ENCODE results near the gene SIRT2.

SIRT2 gene

DNA sequence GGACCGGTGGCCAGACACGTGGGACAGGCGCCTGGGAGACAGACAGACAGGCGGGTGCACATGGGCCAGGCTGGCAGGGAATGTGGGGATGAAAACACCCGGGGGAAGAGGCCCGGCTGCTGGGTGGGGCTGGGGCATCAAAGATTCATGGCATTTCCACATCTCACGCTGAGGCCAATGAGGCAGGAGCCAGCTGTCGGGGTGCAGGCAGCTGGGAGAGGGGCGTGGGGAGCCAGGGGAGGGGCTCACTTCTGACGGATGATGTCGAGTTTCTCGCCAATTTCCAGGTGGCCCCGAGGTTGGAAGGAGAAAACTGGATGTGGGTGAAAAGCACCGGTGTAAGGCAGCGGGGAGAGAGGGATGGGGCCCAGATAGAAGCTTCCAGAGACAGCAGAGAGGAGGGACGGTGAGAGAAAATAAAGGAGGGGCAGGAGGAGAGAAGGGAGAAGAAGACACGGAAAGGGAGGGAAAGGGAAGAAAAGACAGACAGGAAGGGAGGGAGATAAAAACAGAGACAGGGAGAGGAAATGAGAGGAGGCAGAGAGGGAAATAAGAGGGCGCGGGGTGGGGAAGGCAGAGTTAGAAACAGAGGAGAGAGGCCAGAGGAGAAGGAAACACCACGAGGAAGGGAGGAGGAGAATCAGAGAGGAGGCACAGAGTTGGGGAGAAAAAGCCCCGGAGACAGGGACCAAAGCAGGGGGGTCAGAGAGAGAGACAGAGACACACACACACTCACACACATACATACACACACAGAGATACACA is 20.6 kb upstream of the SIRT2 start:
- DNase-seq: no peak

- DNase-seq: no peak
Observed at GRCh38 chr19:38918526-38918925, 19.1 kb upstream of the SIRT2 start.

- no peak for DNase-seq
Observed at GRCh38 chr19:38917921-38918491, 18.6 kb upstream of the SIRT2 start.

GRCh38 chr19:38917516-38917915 is 18.1 kb upstream of the SIRT2 start:
- DNase-seq: no peak

DNA sequence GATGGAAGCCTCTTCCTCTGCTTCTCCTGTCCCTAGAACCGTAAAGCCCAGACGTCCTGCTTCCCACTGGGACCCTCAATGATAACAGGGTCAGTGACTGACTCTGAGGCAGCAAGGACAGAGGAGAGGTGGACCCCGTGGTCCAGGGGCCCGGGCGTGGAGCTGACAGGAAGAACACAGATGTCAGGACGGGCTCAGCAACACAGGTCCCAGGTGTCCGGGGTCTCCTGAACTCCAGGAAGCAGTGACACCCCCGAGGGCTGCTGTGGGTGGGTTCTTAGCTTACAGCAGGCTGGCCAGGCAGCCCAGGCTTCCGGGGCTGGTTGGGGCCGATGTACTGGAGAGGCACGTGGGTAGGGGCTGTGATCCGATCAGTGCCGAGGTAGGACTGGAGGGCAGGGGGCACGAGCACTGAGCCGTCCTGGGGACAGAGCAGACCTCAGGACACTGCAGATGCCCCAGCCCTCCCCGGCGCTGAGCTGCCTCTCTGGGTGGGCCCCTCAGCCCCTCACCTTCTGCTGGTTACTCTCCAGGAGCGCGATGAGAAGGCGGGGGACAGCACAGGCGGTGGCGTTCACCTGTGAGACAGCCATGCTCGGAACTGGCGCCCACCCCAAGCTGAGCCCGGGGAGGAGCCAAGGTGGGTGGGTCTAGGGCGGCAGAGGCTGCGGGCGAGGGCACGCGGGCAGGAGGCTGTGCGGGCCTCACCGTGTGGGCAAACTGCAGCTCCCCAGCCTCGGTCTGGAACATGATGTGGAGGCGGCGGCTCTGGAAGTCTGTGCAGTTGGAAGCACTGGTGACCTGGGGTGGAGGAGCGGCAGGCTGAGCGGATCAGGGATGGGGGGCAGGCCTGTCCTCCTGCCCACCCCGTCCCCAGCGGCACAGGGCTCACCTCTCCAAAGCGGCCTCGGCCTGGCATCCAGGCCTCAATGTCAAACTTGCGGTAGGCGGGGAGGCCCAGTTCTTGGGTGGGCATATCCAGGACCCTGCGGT is 16.2 kb upstream of the SIRT2 start:
- no peak for DNase-seq

DNA sequence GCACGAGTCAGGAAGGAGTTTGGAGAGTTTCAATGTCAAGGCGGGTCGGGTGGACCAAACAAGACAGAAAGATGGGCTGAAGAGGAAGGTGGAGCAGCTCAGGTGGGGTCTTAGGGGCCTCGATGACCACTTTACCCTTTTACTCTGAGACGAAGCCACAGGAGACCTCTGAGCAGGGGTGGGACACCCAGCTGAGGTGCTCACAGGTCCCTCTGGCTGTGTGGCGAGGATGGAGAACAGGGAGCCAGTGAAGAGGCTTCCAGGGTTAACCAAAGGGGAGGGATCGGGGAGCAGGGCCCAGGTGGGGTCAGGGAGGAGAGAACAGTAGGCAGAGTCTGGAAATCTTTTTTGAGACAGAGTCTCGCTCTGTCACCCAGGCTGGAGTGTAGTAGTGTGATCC is 14.5 kb upstream of the SIRT2 start:
- no peak for DNase-seq

DNA sequence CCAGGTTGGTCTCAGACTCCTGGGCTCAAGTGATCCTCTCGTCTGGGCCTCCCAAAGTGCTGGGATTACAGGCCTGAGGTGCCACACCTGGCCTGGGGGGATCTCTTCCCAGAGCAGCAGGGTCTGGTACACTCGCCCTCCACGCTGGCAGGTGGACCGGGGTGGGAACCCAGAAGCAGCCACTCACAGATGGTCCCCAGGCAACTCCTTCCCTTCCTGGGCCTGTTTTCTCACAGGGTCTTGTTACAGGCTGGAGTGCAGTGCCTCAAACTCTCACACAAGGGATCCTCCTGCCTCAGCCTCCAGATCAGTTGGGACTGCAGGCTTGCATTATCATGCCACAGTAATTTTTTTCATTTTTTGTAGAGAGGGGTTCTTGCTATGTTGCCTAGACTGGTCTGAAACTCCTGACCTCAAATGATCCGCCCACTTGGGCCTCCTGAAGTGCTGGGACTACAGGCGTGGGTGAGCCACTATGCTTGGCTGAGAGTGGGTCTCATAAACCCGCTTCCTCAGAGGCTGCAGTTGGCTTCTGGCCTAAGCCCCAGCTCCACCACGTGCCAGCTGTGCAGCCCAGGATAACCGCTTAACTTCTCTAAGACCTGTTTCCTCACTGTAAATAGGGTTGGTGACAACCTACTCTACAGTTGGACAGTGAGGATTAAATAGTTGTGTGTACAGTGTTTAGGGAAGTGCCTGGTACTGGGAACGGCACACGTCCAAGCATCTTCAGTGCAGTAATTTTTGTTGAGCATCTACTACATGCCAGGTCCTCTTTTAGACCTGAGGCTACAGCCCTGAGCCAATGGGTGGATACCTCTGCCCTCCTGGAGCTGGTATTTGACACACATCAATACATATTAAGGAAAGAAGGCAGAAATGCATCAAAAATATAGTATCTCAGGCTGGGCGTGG is 13.4 kb upstream of the SIRT2 start:
- no peak for DNase-seq

GRCh38 chr19:38911388-38912001 is 12.1 kb upstream of the SIRT2 start:
- no peak for DNase-seq

DNA sequence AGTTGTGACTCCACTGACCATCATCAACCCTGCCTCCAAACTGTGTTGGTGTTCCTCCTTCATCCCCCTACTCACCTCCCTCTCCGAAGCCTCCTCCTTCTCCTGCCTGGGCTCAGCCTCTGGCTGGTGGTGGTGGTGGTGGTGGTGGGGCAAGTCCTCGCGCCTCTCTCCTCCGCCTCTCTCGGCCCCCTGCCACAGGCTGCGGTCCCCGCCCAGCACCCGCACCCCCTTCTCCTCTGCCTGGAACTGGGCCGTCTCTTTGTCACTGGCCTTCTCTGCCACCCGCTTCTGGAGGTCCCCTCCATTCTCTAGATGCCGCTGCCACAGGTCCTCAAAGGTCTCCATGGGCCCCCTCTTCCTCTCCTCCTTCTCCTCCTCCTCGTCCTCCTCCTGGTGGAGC is 11.1 kb upstream of the SIRT2 start:
- DNase-seq: no peak

DNA sequence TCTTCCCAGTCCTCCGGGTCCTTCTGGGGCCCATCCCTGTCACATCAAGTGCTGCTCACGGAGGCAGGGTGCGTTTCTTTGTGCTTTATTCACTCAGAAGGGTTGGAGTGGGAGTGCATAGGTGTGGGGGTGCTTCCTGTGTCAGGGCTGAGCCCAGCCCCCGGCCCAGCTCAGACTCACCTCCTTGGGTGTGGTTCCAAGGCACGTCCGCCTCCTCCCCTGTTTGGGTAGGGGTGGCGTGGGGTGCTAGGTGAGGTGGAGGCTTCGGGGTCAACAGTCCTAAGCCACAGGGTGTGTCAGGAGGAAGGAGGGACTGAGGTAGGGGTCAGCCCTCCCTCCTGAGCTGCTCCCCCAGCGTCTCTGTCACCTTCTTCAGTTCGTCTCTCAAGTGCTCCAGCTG is 9.5 kb upstream of the SIRT2 start:
- no peak for DNase-seq

DNA sequence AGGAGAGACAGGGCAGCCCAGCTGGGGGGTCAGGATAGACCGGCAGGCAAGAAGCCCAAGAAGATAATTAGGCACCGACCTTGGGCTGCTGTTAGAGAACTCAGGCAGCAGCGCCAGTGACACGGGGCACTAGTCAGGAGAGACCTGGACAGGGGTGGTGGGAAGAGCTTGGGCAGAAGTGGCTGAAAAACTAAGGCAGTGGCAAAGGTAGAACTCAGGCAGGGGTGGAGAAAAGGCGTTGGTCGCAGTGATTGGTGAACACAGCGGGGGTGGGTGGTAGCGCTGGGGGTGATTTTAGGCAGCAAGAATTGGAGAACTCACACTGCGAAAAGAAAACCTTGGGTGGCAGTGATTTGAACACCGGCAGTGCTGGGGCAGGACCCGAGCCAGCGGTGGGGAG is 8.3 kb upstream of the SIRT2 start:
- DNase-seq: no peak

- DNase-seq: no peak
Observed at GRCh38 chr19:38907227-38907626, 7.8 kb upstream of the SIRT2 start.

- DNase-seq: no peak
Observed at GRCh38 chr19:38905620-38906019, 6.2 kb upstream of the SIRT2 start.

GRCh38 chr19:38904581-38905539 is 5.4 kb upstream of the SIRT2 start:
- DNase-seq: no peak

DNA sequence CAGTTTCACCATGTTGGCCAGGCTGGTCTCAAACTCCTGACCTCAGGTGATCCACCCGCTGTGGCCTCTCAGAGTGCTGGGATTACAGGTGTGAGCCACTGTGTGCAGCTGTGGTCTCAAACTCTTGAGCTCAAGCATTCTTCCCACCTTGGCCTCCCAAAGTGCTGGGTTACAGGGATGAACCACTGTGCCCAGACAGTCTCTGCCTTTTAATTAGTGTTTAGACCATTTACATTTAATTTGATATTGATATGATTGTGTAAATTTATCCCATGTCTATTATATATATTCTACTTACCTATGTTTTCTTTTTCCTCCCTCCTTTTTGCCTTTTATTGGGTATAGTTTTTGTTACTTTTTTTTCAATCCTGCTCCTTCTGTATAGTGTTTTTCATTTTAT is 2.3 kb upstream of the SIRT2 start:
- no peak for DNase-seq

- DNase-seq: no peak
Observed at GRCh38 chr19:38900743-38901190, 1.3 kb upstream of the SIRT2 start.

GRCh38 chr19:38900202-38900629 is 798 bp upstream of the SIRT2 start:
- no peak for DNase-seq

DNA sequence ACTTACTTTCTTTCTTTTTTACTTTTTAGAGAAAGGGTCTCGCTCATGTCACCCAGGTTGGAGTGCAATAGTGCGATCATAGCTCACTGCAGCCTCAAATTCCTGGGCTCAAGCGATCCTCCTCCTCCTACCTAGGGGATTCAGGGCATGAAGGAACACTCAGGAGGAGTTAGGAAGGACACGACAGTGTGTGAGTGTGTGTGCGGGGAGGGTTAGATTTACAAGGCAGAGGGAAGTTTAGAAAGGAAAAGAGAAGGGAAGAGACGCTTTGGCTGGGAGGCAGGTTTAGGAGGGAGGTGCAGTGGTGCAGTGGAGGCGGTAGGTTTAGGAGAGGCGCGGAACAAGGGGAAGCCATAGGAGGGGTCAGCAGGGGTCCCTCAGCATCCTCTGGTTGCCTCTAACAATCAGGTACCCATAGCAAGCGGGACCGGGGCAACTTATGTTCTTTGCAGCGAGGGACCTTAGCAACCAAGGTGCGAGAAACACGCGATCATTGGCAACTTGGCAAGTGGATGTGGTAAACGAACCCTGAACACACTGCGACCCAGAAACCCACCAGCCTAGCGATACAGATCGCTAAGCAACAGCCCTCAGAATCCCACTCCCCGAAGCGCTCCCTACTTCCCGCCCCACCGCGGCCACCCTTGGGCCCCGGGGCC is 501 bp downstream of the SIRT2 start:
- no peak for DNase-seq

- DNase-seq: no peak
Observed at GRCh38 chr19:38894968-38895367, 4.5 kb downstream of the SIRT2 start.

GRCh38 chr19:38893341-38893771 is 6.1 kb downstream of the SIRT2 start:
- DNase-seq: no peak
